Measurements from ENCODE around the gene FILIP1. TPM values are rescaled to one million over a fixed set of nuclear protein-coding genes. Genes with fewer than 3 reads are reported as not detected.
A peak's percentile ranks its signal among the peaks of the same experiment; 100 is the strongest.
"Not testable (repeated sequence)": the region's sequence is repeated elsewhere in the genome, so short reads cannot be mapped to it uniquely, and the experiment has no call there.

FILIP1 gene
- total RNA-seq, 1 experiment from 2014 or later: not detected

DNA sequence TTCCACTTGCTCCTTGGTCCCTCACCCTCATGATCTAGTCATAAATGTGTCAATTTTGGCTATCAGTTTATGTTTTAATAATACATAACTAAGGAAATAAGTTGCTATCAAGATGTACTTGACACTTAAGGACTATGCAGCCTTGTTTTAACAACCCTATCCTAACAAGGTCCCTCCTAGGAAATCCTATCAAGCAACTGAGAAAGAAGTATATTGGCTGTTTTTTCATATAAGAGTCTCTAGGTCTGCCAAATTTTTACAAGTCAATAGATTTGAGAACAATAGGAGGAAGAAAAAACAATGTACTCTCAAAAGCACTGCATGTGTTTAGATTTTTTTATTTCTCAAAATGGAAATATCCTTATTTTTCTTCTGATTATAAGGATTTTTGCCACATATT is 14.7 kb downstream of the FILIP1 start:
- no peak for DNase-seq (ENCODE audit: low read depth, low spot score)
- in situ Hi-C loops (cut with HindIII; ENCODE audit: low pct_unique_long_range_greater_than_20kb, low sequenced_read_pairs): no loop called here

DNA sequence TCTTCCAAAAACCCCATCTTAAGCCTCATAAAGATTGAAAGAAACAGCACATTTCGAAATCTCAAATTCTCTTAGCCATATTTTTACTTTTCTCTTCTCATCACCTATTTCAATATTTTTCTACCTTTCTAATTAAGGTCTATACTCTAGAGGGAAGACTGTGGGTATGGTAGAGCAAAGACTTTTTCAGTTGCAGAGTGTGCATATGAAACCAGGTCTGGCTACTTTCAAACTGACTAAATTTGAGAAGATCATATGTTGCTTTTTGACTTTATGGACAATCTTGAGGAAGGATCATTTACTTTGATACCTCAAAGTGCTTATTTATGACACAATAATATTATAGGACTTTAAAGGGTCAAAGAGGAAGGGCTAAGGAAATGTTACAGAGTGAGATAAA is 20.7 kb downstream of the FILIP1 start:
- no peak for DNase-seq (ENCODE audit: low read depth, low spot score)
- in situ Hi-C loops (cut with HindIII; ENCODE audit: low pct_unique_long_range_greater_than_20kb, low sequenced_read_pairs): no loop called here

DNA sequence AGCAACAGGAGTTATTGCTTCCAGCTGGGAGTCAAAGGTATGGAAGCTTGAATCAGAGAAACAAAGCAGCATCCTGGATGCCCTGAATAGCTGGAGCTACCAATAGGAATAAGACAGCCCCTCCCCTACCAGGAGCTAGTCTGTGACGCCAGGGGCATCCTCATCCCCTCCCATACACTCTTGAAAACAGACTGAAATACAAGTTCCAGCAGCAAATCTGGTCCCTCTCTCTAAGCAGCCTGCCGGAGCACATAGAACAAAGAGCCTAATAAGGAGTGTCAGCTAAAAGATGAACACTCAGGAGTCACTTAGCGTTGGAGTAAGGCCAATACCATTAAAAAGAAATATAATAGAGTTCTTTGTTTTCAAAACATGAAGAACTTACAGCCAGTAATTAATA is 25.6 kb downstream of the FILIP1 start:
- in situ Hi-C loops (cut with HindIII; ENCODE audit: low pct_unique_long_range_greater_than_20kb, low sequenced_read_pairs): no loop called here
- no peak for DNase-seq (ENCODE audit: low read depth, low spot score)

DNA sequence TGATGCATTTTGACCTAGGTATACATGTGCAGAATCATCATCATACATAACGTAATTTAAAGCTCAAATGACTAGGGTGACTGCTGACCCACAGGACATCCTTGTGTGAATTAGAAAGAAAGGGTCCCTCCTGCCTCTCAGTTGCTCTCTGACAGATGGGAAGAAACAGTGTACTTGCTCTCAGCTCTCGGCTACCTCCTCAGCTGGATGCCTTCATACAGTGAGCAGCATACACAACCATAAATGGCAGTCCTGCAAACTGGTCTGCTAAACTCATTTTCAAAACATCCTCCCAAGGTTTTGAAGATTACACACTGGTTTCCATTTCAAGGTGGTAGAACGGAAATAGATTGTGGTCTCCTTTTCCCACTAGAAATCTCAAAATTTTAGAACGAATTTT is 26.3 kb downstream of the FILIP1 start:
- in situ Hi-C loops (cut with HindIII; ENCODE audit: low pct_unique_long_range_greater_than_20kb, low sequenced_read_pairs): no loop called here
- no peak for DNase-seq (ENCODE audit: low read depth, low spot score)

DNA sequence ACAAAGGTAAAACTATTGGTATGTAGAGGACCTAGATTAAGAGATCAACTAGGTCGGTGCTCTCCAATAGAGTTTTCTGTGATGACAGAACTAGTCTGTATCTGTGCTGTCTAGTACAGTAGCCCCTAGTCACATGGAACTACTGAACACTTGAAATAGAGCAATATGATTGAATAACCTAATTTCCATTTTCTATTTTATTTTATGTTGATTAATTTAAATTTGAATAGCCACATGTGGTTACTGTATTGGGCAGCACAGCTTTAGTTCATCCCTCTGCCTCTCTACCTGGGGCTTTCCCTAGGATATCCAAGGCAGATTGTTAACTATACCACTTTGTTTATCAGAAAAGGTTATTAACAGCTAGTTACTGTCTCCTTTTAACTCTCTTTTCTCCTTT is 27.0 kb downstream of the FILIP1 start:
- in situ Hi-C loops (cut with HindIII; ENCODE audit: low pct_unique_long_range_greater_than_20kb, low sequenced_read_pairs): no loop called here
- DNase-seq (ENCODE audit: low read depth, low spot score): no peak

DNA sequence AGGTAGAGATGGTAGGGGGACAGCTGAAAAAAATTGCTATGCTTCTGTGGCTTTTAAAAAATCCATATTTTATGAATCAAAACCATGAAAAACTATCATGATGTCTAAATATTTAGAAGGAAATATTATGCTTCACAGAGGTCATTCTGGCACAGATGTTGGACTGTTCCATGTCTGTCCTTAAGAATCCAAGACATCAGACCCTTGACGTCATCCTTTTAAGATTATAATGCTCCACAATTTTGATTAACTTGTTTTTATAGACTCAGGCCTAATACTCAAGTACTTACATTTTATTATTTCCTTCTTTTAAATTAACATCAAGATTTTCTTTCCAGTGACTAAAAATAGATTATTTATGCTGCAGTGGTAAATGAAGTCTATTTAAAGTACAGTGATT is 29.7 kb downstream of the FILIP1 start:
- DNase-seq (ENCODE audit: low read depth, low spot score): no peak
- in situ Hi-C loops (cut with HindIII; ENCODE audit: low pct_unique_long_range_greater_than_20kb, low sequenced_read_pairs): no loop called here

DNA sequence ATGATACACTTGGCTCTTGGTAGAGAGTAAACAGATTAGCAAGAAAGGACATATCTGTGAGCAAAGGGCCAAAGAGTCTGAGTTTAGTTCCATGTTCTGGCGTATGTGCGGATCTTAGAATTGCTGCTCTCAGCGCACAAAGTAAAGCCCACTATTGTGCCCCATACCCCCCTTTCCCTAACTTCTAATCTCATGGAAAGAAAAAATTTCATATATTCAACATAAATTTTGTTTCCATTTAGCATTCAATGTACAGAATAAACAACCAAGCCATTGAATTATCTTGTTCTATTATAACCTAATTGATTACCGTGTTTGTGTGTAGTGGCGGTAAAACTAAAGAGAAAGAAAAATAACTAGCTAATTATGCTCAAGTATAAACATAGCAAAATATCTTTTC is 30.5 kb downstream of the FILIP1 start:
- no peak for DNase-seq (ENCODE audit: low read depth, low spot score)
- in situ Hi-C loops (cut with HindIII; ENCODE audit: low pct_unique_long_range_greater_than_20kb, low sequenced_read_pairs): no loop called here

DNA sequence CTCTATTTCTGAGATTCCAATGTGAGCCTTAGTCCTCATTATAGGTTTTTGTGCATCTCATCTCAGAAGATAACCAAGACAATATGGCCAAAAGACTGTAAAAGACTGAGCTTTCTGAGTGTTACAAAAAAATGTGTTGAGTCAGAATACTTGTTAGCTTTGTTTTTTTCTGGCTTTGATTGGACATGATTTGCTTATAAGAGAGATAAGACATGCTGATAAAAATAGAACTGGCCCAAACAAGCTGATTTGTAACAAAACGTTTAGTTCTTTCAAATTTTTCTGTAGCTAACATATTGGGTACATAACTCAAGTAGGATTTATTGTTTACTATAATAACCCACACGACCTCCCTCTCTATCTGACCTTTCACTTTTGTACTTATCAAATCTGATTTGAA is 32.9 kb downstream of the FILIP1 start:
- DNase-seq (ENCODE audit: low read depth, low spot score): no peak
- in situ Hi-C loops (cut with HindIII; ENCODE audit: low pct_unique_long_range_greater_than_20kb, low sequenced_read_pairs): no loop called here

DNA sequence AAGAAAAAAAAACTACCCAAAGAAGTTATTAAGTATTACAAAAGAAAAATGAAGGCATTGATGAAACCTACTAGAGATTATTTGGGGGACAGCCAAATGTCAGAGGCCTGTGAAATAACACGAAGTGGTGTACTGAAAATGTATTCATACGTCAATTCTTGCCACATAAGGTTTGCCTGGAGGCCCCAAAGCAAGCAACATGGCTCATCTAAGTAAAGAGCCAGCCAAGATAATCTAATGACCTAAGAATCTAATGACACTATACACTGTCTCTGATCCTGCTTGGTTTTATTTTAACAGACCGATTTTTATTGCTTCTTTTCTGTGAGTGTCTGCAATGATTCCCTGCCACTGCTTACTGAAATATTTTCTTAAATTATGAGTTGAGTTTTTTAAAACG is 34.7 kb downstream of the FILIP1 start:
- peak; percentile 80 for DNase-seq (ENCODE audit: low read depth, low spot score)
- in situ Hi-C loops (cut with HindIII; ENCODE audit: low pct_unique_long_range_greater_than_20kb, low sequenced_read_pairs): no loop called here

DNA sequence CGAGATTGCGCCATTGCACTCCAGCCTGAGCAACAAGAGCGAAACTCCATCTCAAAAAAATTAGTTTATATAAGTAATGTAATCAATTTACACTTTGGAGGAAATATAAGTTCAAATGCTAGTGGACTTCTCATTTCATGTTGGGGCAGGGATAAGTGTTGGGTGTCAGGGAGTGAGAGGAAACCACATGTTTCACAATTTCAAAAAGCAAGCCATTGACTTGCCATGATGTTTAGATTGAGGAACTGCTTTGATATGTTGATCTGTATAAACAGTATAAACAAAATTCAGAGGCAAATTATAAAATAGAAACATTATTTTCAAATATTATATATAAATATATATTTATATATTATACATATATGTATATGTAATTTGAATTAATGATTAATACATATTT is 42.7 kb downstream of the FILIP1 start:
- in situ Hi-C loops (cut with HindIII; ENCODE audit: low pct_unique_long_range_greater_than_20kb, low sequenced_read_pairs): no loop called here
- DNase-seq (ENCODE audit: low read depth, low spot score): no peak

DNA sequence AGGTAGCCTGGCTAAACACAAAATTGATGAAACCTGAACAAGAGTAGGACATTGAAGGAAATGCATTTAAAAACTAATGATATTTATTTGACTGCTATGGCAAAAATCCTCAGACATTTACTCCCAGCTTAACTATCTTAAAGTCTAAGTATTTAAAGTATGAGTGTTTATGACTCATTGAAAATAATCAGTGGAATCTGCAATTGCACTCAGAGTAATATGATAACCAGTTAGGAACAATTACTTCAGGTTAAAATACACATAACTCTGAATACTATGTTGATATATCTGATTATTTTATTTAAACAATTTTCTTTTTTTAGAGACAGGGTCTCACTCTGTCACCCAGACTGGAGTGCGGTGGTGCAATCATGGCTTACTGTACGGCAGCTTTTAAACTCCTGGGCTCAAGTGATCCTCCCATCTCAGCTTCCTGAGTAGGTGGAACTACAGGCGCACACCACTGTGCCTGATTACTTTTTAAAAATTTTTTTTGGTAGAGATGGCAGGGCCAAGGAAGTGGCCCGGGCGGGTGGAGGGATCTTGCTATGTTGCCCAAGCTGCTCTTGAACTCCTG is 43.9 kb downstream of the FILIP1 start:
- in situ Hi-C loops (cut with HindIII; ENCODE audit: low pct_unique_long_range_greater_than_20kb, low sequenced_read_pairs): no loop called here
- DNase-seq (ENCODE audit: low read depth, low spot score): no peak

DNA sequence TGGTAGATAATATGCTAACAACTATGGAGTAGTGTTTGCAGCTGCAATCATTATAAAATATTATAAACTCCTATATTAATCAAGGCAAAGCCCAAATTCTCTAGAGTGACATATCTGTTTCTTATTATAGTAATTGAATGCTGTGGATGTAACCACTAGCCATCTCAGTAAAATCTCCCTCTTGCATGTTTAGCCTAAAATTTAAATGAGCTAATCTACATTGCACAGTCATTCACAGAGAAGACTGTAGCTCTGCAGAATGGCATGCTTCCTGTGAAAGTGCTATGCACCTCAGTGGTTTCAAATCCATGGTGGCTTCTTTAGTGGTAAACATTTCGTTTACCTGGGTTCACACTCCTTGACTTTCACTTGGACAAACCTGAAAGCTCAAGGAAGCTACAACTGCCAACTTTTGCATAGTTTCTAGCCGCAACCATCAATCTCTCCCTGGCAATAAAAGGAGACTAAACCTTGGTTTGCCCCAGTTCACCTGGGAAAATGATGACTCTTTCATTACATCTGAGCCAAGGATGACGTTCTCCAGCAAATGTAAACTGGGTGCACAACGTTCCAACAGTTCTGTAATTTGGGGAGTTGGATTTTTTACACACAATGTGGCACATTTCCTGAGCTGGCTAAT is 47.2 kb downstream of the FILIP1 start:
- no peak for DNase-seq (ENCODE audit: low read depth, low spot score)
- in situ Hi-C loops (cut with HindIII; ENCODE audit: low pct_unique_long_range_greater_than_20kb, low sequenced_read_pairs): no loop called here

DNA sequence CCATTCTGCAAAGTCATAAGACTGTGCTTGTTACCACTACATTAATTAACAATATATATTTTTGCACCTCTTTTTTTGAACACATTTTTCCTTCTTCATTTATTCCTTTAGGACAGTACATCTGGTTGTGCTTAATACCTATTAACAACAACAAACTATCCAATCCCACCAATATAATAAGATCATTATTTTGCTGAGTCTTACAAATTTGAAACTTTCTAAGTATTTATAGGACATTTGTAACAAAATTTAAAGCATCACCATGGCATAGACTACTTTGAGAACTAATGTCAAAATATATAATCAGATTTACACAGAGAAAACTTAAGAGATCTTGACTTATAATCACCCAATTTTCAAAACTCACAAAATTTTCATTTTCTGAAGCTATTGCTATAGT is 47.9 kb downstream of the FILIP1 start:
- DNase-seq (ENCODE audit: low read depth, low spot score): no peak
- in situ Hi-C loops (cut with HindIII; ENCODE audit: low pct_unique_long_range_greater_than_20kb, low sequenced_read_pairs): no loop called here

DNA sequence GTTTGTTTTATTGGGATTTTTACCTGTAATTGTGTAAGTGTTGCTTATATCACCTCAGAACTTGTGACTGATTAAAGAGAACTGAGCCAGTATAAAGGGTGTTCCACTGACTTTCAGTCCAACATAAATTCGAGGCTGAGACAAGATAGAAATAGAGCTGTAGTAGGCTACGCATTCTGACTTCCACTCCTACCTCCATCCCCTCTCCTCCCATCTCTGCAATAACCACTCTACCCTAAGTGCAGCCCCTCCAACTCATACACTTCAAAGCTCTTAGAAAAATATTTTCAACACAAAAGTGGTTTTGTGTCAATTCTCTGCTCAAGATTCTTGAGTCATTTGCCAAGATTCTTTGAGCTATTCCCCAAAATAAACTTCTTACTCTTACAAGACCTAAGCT is 48.7 kb downstream of the FILIP1 start:
- in situ Hi-C loops (cut with HindIII; ENCODE audit: low pct_unique_long_range_greater_than_20kb, low sequenced_read_pairs): no loop called here

DNA sequence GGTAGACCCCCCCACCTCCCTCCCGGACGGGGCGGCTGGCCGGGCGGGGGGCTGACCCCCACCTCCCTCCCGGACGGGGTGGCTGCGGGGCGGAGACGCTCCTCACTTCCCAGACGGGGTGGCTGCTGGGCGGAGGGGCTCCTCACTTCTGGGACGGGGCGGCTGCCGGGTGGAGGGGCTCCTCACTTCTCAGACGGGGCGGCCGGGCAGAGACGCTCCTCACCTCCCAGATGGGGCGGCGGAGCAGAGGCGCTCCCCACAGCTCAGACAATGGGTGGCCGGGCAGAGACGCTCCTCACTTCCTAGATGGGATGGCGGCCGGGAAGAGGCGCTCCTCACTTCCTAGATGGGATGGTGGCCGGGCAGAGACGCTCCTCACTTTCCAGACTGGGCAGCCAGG is 51.7 kb downstream of the FILIP1 start:
- DNase-seq (ENCODE audit: low read depth, low spot score); in situ Hi-C loops (cut with HindIII; ENCODE audit: low pct_unique_long_range_greater_than_20kb, low sequenced_read_pairs): not testable (repeated sequence)

More for the DNA sequence above, 48.7 kb downstream of the FILIP1 start:
- no peak for DNase-seq (ENCODE audit: low read depth, low spot score)

DNA sequence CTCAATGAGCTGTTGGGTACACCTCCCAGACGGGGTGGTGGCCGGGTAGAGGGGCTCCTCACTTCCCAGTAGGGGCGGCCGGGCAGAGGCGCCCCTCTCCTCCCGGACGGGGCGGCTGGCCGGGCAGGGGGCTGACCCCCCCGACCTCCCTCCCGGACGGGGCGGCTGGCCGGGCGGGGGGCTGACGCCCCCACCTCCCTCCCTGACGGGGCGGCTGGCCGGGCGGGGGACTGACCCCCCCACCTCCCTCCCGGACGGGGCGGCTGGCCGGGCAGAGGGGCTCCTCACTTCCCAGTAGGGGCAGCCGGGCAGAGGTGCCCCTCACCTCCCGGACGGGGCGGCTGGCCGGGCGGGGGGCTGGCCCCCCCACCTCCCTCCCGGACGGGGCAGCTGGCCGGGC is 52.1 kb downstream of the FILIP1 start:
- in situ Hi-C loops (cut with HindIII; ENCODE audit: low pct_unique_long_range_greater_than_20kb, low sequenced_read_pairs); DNase-seq (ENCODE audit: low read depth, low spot score): not testable (repeated sequence)

DNA sequence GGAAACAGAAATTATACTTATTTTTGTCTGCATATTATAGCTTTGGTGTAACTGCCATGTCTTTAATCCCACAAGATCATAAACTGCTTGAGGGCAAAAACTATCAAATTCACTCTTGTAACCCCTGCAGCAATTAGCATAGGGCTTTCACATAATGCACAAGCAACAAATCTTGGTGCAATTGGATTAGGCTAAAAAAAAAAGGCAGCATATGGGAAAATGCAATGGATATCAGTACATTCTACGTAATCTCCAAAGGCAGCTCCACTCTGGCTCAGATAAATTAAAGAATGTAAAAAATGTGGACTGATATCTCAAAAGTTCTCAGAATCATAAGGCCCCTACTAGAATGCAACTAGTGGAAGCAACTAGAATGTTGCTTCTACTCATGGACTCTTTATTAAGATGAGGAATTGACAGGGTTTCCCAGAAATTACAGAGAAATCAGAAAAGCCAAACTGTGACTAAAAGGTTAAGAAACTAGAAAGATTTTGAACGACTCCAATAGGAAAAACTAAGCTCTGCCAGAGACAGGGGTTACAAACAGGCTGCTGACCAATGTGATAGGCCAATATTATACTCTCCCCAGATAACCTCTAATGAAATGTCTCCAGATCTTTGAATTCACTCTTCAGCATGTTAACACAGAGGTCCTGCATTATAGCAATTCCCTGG is 55.0 kb downstream of the FILIP1 start:
- DNase-seq (ENCODE audit: low read depth, low spot score): no peak
- in situ Hi-C loops (cut with HindIII; ENCODE audit: low pct_unique_long_range_greater_than_20kb, low sequenced_read_pairs): no loop called here

DNA sequence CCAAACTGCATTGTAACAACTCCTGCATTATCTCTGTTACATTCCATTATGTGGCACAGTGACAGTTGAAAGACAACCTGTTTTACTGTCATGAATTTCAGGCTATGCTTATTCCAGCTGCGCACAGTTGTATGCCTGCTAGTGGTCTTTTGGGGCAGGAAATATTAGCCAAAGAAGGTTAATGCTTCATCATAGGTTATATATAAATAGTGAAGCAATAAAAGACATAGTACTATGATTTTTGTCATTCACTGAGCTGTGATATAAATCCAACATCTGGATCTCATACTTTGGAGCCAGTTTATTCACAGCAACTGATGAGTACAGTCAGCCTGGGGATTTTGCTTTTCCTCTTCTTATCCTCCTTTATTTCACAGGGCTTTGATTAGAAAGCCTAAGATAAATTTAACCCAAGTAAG is 55.6 kb downstream of the FILIP1 start:
- in situ Hi-C loops (cut with HindIII; ENCODE audit: low pct_unique_long_range_greater_than_20kb, low sequenced_read_pairs): no loop called here
- DNase-seq (ENCODE audit: low read depth, low spot score): no peak

DNA sequence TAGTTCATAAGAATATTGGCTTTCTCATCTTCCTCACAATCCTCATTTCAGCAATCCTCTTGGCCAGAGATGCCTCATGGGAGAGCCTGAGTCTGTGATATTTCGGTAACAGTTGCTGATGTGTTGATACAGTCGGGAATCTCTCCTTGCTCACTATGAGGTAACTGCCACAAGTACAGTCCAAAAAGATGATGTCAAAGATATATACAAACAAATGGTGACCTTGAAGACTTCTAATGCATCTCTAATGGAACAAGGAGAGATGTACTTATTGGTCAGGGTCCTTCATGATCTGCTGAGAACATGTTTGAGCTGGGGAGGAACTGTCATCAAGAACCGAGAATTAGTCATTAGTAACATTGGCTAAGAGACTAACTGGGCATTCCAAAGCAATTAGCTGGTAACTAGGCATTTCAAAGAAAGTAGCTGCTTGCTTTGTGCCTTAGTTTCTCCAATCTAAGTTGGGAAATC is 56.1 kb downstream of the FILIP1 start:
- in situ Hi-C loops (cut with HindIII; ENCODE audit: low pct_unique_long_range_greater_than_20kb, low sequenced_read_pairs): no loop called here
- no peak for DNase-seq (ENCODE audit: low read depth, low spot score)

All from SK-MEL-5 (cell line).